OCI-LY1 (cell line): ENCODE results near the gene FERMT1.

ENCODE experiments used
- EZH2 ChIP-seq: fragments of 200-600 bp; sonication (generic), shearing (Covaris generic); IDR thresholded peaks from 2 replicates; pipeline ENCODE4 v1.8.0; 2017; ENCODE audit warnings: borderline replicate concordance, mixed run types, mild to moderate bottlenecking, antibody characterized with exemption, low read length, moderate library complexity, mixed read lengths
- TF ChIP-seq, protein P1 (sequence below): fragments of 200-600 bp; sonication (generic), shearing (Covaris generic); IDR thresholded peaks from 2 replicates; pipeline ENCODE4 v1.5.1; 2017; ENCODE audit warnings: mild to moderate bottlenecking, antibody characterized with exemption, low read length, moderate library complexity, mixed read lengths

GRCh38 chr20:6114696-6115095 is 8.1 kb downstream of the FERMT1 start:
- TF ChIP-seq, protein P1, sequence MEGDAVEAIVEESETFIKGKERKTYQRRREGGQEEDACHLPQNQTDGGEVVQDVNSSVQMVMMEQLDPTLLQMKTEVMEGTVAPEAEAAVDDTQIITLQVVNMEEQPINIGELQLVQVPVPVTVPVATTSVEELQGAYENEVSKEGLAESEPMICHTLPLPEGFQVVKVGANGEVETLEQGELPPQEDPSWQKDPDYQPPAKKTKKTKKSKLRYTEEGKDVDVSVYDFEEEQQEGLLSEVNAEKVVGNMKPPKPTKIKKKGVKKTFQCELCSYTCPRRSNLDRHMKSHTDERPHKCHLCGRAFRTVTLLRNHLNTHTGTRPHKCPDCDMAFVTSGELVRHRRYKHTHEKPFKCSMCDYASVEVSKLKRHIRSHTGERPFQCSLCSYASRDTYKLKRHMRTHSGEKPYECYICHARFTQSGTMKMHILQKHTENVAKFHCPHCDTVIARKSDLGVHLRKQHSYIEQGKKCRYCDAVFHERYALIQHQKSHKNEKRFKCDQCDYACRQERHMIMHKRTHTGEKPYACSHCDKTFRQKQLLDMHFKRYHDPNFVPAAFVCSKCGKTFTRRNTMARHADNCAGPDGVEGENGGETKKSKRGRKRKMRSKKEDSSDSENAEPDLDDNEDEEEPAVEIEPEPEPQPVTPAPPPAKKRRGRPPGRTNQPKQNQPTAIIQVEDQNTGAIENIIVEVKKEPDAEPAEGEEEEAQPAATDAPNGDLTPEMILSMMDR: no peak
- no peak for TF ChIP-seq EZH2
